Fibroblast of lung (primary cell): ENCODE data around the gene LIPE.

Experiments used
- CTCF ChIP-seq, 2 donors: IDR thresholded peaks in 1 of 2; conservative IDR thresholded peaks in 1 of 2; 1 replicate in 1 of 2; 2 replicates in 1 of 2; pipeline ENCODE4 v1.5.1; 2011 to 2012; ENCODE audit warnings: low read length in 2 of 2, control low read depth in 1 of 2, inconsistent platforms in 1 of 2, low read depth in 1 of 2, mild to moderate bottlenecking in 1 of 2
- EZH2 ChIP-seq: IDR thresholded peaks from 2 replicates; pipeline ENCODE4 v1.5.1; 2012; ENCODE audit warnings: low read length, control low read depth, mild to moderate bottlenecking; ENCODE audit errors: missing control alignments

GRCh38 chr19:42474743-42475142 is 47.6 kb upstream of the LIPE start:
- no peak for TF ChIP-seq CTCF (conservative IDR thresholded peaks at IDR 0.05 in 1 of 2, IDR thresholded peaks at IDR 0.05 in 1 of 2; ENCODE audit: low read depth in 1 of 2, low read length in 2 of 2)
- TF ChIP-seq EZH2, result no peak
